Muscle layer of duodenum (tissue), 2 donors: ENCODE measurements around the gene ERC2.

Experiments used
- H3K27ac ChIP-seq: one replicate; pipeline ENCODE4 v1.7.0; 2013; ENCODE audit warnings: mild to moderate bottlenecking, low read length
- H3K27me3 ChIP-seq: one replicate; pipeline ENCODE4 v1.7.0; 2013; ENCODE audit warnings: low read depth, mild to moderate bottlenecking, control low read depth, low read length
- H3K36me3 ChIP-seq, 2 donors: one replicate each; pipeline ENCODE4 v1.7.0; 2013; ENCODE audit warnings: low read length in 2 of 2, control low read depth in 1 of 2, mild to moderate bottlenecking in 1 of 2; ENCODE audit not compliant: insufficient read depth in 2 of 2, control insufficient read depth in 1 of 2
- H3K4me1 ChIP-seq, 2 donors: one replicate each; pipeline ENCODE4 v1.7.0; 2013; ENCODE audit warnings: low read length in 2 of 2, mild to moderate bottlenecking in 2 of 2, control low read depth in 1 of 2, moderate library complexity in 1 of 2; ENCODE audit not compliant: insufficient read depth in 2 of 2, control insufficient read depth in 1 of 2
- H3K4me3 ChIP-seq, 2 donors: one replicate each; pipeline ENCODE4 v1.7.0; 2013; ENCODE audit warnings: low read length in 2 of 2, low read depth in 1 of 2, mild to moderate bottlenecking in 1 of 2
- H3K9me3 ChIP-seq, 2 donors: one replicate each; pipeline ENCODE4 v1.7.0; 2013; ENCODE audit warnings: low read length in 2 of 2, control low read depth in 1 of 2, mild to moderate bottlenecking in 1 of 2; ENCODE audit not compliant: control insufficient read depth in 1 of 2
- donor health status: healthy.

The ERC2 gene

DNA sequence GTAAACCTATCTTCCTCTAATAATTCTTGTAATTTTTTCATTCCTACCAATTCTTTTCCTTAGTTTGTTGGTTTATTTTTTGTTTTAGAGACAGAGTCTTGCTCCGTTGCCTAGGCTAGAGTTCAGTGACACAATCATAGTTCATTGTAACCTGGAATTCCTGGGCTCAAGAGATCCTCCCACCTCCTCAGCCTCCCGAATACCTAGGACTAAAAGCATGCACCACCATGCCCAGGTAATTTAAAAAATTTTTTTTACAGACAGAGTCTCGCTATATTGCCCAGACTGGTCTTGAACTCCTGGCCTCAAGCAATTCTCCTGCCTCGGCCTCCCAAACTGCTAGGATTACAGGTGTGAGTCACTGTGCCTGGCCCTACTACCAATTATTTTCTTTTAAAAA, 220.2 kb downstream of the ERC2 start:
- H3K27ac ChIP-seq: no peak overlapping the region
- H3K27me3 ChIP-seq: no peaks in the 10 kb centered on the region
- no peaks in the 10 kb centered on the region for H3K36me3 ChIP-seq
- H3K4me1 ChIP-seq: no peaks in the 10 kb centered on the region
- H3K9me3 ChIP-seq: no peaks in the 10 kb centered on the region
- no peak overlapping the region for H3K4me3 ChIP-seq

DNA sequence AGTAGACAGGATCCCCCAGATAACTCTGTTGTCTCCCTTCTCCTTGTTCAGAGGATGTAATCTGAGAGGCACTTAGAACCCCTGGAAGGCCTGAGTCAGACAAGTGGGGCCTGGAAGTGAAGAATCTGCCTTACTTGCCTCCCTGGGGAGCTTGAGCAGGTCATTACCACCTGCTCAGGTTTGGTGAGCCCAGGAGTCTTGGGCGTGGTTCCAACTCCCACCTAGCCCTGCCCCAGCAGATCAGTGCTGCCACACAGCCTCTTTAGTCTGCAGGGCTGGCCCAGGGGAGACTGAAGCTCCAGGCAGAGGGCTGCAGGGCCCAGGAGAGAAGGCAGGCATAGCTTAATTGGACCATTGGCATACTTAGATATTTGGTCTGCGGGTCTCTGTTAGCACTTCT, 230.0 kb downstream of the ERC2 start:
- no peak overlapping the region for H3K27ac ChIP-seq
- H3K27me3 ChIP-seq: no peaks in the 10 kb centered on the region
- no peaks in the 10 kb centered on the region for H3K9me3 ChIP-seq
- H3K4me3 ChIP-seq: no peak overlapping the region
- no peaks in the 10 kb centered on the region for H3K4me1 ChIP-seq
- H3K36me3 ChIP-seq: no peaks in the 10 kb centered on the region

DNA sequence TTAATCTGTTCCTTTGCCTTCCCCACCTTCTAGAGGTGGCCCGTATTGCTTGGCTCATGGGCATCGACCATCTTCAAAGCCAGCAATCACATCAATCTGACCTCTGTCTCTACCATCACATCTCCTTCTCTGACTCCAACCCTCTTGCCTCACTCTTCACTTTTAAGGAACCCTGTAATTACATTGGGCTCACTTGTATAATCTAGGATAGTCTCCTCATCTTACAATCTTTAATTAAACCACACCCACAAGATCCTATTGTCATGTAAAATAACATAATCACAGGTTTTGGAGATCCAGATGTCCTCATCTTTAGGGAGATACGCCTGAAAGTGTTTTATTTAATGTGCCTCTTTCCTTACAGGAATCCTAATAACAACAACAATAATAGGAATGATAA, 234.5 kb downstream of the ERC2 start:
- Histone ChIP-seq H3K4me1 (no peaks in the 10 kb centered on the region), H3K4me3 (no peak overlapping the region), H3K27ac (no peak overlapping the region), H3K9me3 (no peaks in the 10 kb centered on the region), H3K27me3 (no peaks in the 10 kb centered on the region), H3K36me3 (no peaks in the 10 kb centered on the region)

DNA sequence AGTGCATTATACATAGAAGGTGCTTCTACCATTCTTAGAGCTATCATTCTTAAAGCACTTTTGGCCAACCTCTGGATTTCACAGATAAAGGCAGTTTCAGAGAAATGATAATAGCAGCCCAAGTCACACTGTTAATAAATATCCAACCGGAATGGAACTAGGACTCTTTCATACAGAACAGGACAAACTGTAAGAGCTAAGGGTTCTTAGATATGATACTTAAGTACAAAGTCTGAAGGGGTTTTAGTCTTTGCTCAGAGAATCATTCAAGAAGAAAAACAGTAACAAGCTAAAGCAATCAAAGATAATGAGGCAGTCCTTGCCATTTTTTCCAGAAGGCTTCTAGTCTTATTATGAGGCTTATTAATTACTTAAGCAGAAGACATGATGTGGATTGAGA, 239.0 kb downstream of the ERC2 start:
- no peak overlapping the region for H3K27ac ChIP-seq
- H3K9me3 ChIP-seq: no peaks in the 10 kb centered on the region
- H3K4me1 ChIP-seq: no peaks in the 10 kb centered on the region
- H3K27me3 ChIP-seq: no peaks in the 10 kb centered on the region
- H3K36me3 ChIP-seq: no peaks in the 10 kb centered on the region
- no peak overlapping the region for H3K4me3 ChIP-seq

DNA sequence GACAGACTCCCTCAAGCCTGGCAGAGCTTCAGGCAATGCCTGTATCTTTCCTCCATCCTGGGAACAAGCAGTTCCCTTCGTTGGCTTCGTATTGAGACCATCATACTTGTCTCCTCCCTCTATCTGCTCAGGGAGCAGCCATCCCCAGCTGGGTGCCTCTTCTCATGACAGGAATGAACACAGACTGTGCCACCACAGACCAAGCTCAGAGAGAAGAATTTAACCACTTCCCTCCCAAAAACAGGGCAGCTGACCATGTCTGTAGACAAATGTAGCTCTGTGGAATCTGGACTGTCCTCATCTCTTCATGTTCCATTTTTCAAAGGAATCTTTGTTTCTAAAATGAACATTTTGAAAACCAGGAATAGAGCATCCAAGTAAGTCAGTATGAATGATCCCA, 245.4 kb downstream of the ERC2 start:
- no peak overlapping the region for H3K4me3 ChIP-seq
- H3K27ac ChIP-seq: no peak overlapping the region
- H3K9me3 ChIP-seq: no peaks in the 10 kb centered on the region
- H3K4me1 ChIP-seq: no peaks in the 10 kb centered on the region
- H3K27me3 ChIP-seq: no peaks in the 10 kb centered on the region
- H3K36me3 ChIP-seq: no peaks in the 10 kb centered on the region

DNA sequence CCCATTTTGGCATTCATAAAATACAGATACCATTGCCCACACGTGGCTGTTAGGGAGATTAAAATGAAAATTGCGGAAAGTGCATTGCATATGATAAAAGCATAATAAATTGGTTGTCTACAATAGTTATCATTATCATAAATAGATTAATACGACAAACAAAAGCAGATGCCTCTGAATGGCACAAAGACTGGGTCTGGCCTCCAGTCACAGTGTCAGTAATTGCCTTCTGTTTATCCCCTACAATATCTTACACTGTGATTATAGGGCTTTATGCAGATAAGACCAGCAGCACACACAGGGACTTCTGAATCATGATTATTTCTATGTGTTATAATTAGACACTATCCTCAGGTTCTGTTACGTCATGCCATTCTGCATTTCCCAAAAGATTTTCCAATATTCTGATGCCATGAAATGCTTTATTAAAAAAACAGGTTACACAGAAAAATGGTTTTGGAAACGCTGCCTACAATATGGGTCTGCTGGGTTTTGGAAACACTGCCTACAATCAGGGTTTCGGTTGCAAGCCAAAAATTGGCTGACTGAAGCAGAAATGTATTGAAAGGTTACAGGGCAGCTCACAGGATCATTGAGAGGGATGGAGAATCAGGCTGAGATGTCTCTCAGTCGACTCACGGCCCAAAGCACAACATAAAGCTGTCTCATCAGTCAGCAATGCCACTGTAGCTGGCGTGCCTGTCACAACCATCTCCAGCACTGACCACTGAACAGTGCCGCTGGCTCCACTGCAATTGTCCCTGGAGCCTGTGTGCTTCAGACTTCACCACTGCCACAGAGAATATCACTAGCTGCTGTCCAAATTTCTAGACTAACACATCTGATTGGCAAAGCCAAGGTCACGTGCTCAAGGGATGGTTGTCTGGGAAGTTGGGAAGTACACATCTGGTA, 248.1 kb downstream of the ERC2 start:
- Histone ChIP-seq H3K4me3 (no peak overlapping the region), H3K27ac (no peak overlapping the region), H3K27me3 (no peaks in the 10 kb centered on the region), H3K36me3 (no peaks in the 10 kb centered on the region), H3K4me1 (no peaks in the 10 kb centered on the region), H3K9me3 (no peaks in the 10 kb centered on the region)

DNA sequence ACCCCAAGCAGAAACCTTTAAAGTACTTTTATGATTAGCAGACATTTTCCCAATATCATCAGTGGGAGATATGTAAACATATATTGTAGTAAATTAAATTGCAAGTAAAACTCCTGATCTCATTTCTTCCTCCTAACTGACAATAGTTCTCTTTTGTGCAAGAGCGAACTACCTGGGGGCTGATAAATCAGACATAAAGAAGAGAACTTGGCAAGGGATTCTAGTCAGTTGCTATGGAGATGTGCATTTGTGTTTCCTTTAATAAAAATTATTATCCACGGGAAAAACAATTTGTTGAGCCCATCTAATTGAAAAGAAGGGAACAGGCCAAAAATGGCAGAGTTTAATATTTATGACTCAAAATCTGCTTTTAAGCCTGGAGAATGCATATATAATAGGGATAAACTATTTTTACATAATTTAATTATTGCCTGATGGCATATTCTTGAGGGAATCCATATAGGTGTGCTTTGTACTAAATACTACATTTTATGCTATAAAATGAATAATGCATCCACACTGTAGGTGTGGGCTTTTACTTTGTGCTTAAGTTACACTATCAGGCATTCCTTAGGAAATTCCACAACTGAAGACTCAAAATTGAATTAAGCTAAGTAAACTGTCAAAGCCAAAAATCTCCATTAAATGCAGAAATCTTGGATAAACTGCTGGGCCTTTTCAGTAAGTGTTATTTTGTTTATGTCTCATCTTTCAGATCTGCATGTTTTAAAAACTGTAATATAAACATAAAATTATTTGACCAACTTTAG, 258.1 kb downstream of the ERC2 start:
- Histone ChIP-seq H3K4me3 (no peak overlapping the region), H3K9me3 (peaks cover 0 to 10% of the 10 kb centered on the region in 2 donors), H3K4me1 (no peaks in the 10 kb centered on the region), H3K27me3 (no peaks in the 10 kb centered on the region), H3K36me3 (no peaks in the 10 kb centered on the region), H3K27ac (no peak overlapping the region)

DNA sequence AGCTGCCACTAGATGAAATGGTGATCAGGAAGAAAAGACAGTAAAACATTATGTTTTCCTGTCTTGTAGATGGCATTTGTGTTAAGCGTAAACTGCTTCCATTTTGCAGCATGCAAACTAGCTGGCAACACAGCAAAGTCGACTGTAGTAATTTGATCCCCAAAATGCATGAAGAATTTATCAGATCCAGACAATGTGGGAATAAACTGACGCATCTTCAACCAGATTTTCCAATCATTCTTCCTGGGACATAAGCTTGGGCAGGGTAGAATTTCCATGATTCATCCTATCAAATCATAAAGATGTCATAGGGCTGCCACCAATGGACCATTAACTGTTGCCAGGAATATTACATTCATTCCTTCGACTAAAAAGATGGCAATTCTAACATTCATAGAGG, 260.3 kb downstream of the ERC2 start:
- no peak overlapping the region for H3K27ac ChIP-seq
- H3K4me3 ChIP-seq: no peak overlapping the region
- peaks cover 0 to 1% of the 10 kb centered on the region in 2 donors for H3K9me3 ChIP-seq
- H3K4me1 ChIP-seq: no peaks in the 10 kb centered on the region
- no peaks in the 10 kb centered on the region for H3K36me3 ChIP-seq
- H3K27me3 ChIP-seq: no peaks in the 10 kb centered on the region

DNA sequence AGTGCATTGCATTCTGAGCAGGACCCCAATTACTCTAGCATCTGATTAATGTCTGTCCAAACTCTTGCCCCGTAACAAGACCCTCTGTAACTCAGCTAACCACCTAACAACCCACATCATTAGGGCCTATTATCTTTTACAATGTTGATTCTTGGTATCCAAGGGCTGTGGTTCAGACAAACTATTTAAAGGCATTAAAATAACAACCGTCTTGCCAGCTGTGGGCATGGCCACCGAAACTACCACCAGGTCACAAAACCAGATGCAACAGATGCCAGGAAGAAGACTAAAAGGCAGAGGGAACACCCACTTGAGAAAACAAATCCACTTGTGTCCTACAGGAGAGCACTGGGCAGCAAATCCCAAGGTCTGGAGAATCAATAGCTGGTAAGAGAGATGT, 262.9 kb downstream of the ERC2 start:
- Histone ChIP-seq H3K9me3 (no peaks in the 10 kb centered on the region), H3K4me3 (no peak overlapping the region), H3K27me3 (no peaks in the 10 kb centered on the region), H3K27ac (no peak overlapping the region), H3K4me1 (no peaks in the 10 kb centered on the region), H3K36me3 (no peaks in the 10 kb centered on the region)

DNA sequence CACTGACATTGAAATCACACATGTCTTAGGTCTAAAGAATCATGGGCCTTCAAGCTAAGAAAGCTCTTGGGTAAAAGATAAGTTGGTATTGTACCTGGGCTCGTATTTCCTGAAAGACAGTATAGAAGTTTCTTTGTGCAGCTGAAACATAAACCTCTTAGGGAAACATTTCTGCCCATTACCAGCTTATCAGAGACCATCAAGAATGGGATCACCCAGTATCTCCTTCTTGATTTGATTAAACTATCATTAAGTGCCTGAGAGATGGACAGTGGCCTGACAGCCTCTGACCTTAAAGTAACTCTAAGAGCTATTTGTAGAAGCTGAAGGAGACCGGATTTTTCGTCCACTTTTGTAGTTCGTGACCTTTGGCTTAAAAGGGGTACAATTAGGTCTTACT, 265.3 kb downstream of the ERC2 start:
- Histone ChIP-seq H3K9me3 (no peaks in the 10 kb centered on the region), H3K4me3 (no peak overlapping the region), H3K36me3 (no peaks in the 10 kb centered on the region), H3K4me1 (no peaks in the 10 kb centered on the region), H3K27ac (no peak overlapping the region), H3K27me3 (no peaks in the 10 kb centered on the region)

DNA sequence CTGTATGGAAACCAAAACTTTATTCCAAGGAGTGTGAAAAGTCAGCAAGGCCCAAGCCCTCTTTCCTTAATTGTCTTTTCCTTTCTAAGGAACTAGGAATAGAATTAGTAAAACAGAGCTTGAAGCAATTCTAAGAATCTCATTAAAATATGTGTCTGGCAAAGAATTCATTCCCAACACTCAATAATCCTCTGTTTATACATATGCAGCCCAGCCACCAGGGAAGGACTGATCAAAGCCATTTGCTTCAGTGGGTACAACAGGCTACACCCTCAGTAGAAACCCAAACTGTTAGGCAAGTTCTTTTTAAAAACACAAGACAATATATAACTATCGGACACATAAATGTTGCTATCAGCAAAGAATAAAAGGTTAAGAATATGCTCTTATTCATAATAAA, 266.9 kb downstream of the ERC2 start:
- H3K27ac ChIP-seq: no peak overlapping the region
- no peaks in the 10 kb centered on the region for H3K9me3 ChIP-seq
- H3K4me3 ChIP-seq: no peak overlapping the region
- H3K36me3 ChIP-seq: no peaks in the 10 kb centered on the region
- H3K4me1 ChIP-seq: no peaks in the 10 kb centered on the region
- no peaks in the 10 kb centered on the region for H3K27me3 ChIP-seq
